BE2C (cell line): Measurements from ENCODE around the gene LILRB3.
A peak's percentile ranks its signal among the peaks of the same experiment; 100 is the strongest.

ENCODE experiments used
- DNase-seq: peaks from one replicate; pipeline ENCODE4 v3.0.0-alpha.2; 2020
- H3K27me3 ChIP-seq: fragments of 250-450 bp; sonication (Bioruptor Pico); 2 replicates; pipeline ENCODE4 v1.5.1; 2020; ENCODE audit warnings: mild to moderate bottlenecking
- H3K36me3 ChIP-seq: fragments of 250-450 bp; sonication (Bioruptor Pico); 2 replicates; pipeline ENCODE4 v1.5.1; 2020; ENCODE audit warnings: mild to moderate bottlenecking
- H3K4me1 ChIP-seq: fragments of 250-450 bp; sonication (Bioruptor Pico); 2 replicates; pipeline ENCODE4 v1.5.1; 2020
- H3K4me3 ChIP-seq: 2 replicates; pipeline ENCODE4 v1.5.1; 2011; ENCODE audit warnings: low read depth, low read length
- H3K9me3 ChIP-seq: fragments of 250-450 bp; sonication (Bioruptor Pico); 2 replicates; pipeline ENCODE4 v1.5.1; 2020
- CTCF ChIP-seq: IDR thresholded peaks from 2 replicates; pipeline ENCODE4 v1.5.1; 2012; ENCODE audit warnings: mild to moderate bottlenecking, low read depth, low read length

Gene LILRB3

GRCh38 chr19:54169149-54169740 lies 53.6 kb downstream of the LILRB3 start:
- Histone ChIP-seq H3K9me3 (no peaks in the 10 kb centered on the region), H3K4me3 (no peak overlapping the region), H3K4me1 (no peaks in the 10 kb centered on the region), H3K27me3 (peaks cover 9% of the 10 kb centered on the region; the same call in 1 of the 2 replicates), H3K36me3 (no peaks in the 10 kb centered on the region)
- DNase-seq: no peak
- TF ChIP-seq CTCF: no peak

DNA sequence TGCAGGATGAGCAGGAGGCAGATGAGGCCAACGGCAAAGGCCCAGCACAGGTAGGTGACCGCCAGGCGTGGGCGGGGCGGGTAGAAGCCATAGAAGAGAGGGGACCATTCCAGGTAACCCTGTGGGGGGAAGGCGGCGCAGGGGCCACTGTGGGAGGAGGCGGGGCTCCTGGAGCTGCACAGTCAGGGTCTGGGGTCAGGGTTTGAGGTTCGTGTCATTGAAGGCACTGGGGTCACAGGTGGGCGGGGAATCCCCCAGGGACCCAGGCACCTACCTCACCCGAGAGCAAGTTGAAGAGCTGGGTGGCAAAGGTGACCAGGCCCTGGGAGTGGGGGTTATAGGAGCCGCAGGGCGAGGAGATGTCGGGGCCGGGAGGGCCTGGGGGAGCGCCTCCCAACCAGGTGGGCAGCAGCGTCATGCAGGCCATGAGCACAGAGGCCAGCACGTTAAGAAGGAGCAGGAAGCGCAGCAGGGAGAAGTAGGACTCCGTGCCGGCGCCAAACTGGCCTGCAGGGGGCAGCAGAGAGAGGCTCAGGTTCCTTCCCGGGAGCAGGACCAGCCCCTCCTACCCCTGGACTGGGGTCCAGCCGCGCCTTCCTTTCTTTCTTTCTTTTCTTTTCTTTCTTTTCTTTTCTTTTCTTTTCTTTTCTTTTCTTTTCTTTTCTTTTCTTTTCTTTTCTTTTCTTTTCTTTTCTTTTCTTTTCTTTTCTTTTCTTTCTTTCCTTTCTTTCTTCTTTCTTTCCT lies 54.5 kb downstream of the LILRB3 start:
- TF ChIP-seq CTCF: peak; percentile 89
- H3K9me3 ChIP-seq: no peaks in the 10 kb centered on the region
- H3K36me3 ChIP-seq: no peaks in the 10 kb centered on the region
- DNase-seq: peak; percentile 94
- H3K27me3 ChIP-seq: peaks cover 6% of the 10 kb centered on the region; the same call in 1 of the 2 replicates
- H3K4me3 ChIP-seq: no peak overlapping the region
- H3K4me1 ChIP-seq: no peaks in the 10 kb centered on the region
